C4-2B (cell line): ENCODE results near the gene KLF11.

Experiments used
- H3K27ac ChIP-seq: fragments of 450-650 bp; 2 replicates; pipeline ENCODE4 v1.5.1; 2017
- ZFX ChIP-seq: fragments of 450-650 bp; IDR thresholded peaks from 2 replicates; pipeline ENCODE4 v1.6.1; 2017
- TF ChIP-seq, protein P1 (sequence below): fragments of 450-650 bp; conservative IDR thresholded peaks from 2 replicates; pipeline ENCODE4 v1.5.1; 2017; ENCODE audit warnings: mild to moderate bottlenecking

The KLF11 gene

DNA sequence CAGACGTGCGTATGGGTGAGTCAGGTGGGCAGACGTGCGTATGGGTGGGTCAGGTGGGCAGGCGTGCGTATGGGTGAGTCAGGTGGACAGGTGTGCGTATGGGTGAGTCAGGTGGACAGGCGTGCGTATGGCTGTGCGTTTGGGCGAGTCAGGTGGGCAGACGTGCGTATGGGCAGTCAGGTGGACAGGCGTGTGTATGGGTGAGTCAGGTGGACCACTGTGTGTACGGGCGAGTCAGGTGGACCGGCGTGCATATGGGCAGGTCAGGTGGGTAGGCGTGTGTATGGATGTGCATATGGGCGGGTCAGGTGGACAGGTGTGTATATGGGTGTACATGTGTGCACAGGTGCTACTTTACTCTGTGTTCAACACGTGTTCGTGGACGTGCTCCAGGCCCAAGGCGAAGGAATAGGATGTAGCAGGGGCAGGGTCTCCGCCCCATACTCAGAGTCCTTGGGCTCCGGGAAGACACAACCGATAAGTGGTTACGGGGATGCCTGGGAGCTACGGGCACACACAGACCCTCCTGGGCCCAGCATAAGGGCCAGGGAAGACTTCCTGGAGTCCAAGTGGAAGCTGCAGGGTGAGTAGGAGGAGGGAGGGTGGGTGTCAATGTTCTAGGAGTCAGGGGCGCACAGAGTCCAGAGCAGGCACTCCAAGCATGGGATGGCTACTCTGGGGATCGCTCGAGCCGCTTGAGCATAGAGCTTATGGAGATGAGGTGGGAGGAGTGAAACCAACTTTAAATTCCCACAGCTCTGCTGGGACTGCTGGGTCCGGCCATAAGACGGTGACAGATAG lies 27.1 kb upstream of the KLF11 start:
- TF ChIP-seq ZFX, result no peak
- TF ChIP-seq, protein P1, sequence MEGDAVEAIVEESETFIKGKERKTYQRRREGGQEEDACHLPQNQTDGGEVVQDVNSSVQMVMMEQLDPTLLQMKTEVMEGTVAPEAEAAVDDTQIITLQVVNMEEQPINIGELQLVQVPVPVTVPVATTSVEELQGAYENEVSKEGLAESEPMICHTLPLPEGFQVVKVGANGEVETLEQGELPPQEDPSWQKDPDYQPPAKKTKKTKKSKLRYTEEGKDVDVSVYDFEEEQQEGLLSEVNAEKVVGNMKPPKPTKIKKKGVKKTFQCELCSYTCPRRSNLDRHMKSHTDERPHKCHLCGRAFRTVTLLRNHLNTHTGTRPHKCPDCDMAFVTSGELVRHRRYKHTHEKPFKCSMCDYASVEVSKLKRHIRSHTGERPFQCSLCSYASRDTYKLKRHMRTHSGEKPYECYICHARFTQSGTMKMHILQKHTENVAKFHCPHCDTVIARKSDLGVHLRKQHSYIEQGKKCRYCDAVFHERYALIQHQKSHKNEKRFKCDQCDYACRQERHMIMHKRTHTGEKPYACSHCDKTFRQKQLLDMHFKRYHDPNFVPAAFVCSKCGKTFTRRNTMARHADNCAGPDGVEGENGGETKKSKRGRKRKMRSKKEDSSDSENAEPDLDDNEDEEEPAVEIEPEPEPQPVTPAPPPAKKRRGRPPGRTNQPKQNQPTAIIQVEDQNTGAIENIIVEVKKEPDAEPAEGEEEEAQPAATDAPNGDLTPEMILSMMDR, result no peak
- H3K27ac ChIP-seq, result no peak overlapping the region

DNA sequence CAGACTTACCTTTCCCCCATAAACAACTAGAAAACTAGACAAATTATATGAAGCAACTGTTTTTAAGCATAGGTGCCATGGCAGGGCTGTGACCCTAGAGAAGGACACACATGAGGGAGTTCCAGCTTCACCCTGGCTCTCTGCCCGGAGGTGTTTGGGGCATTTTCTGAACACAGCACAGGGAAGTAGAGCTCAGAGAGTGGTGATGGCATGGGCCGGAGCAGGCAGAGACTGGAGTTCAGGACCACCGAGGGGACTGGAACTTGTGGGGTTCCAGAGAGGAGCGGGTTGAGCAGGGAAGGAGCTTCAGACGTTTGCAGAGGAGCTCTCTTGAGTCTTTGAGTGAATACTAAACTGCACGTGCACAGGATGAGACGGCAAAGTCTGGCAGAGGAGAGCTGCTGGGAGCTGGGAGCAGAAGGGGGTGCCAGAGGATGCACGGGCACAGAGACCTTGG lies 26.5 kb upstream of the KLF11 start:
- TF ChIP-seq, protein P1, result no peak
- no peak for TF ChIP-seq ZFX
- H3K27ac ChIP-seq, result no peak overlapping the region

DNA sequence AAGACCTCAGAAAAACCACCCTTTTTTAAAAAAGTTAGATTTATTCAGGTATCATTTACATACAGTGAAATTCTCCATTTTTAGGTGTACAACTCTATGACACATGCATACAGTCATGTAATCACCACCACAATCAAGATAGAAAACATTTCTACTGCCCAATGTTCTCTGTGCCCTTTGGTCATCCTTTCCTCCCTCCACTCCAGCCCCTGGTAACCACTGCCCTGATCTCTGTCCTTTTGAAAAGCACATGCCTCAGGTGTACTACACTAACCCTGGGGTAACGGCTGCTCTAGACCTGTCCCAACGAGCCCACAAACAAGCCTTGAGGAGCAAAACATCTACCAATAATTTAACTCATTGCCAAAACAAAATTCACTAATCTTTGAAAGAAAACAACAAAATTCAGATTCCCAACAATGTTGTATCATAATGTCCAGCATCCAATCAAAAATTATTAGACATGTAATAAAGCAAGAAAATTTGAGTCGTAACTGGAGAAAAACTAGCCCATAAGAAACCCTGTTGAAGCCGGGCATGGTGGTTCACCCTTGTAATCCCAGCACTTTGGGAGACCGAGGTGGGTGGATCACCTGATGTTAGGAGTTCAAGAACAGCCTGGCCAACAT lies 25.9 kb upstream of the KLF11 start:
- H3K27ac ChIP-seq, result no peak overlapping the region
- TF ChIP-seq ZFX, result no peak
- TF ChIP-seq, protein P1, result no peak

DNA sequence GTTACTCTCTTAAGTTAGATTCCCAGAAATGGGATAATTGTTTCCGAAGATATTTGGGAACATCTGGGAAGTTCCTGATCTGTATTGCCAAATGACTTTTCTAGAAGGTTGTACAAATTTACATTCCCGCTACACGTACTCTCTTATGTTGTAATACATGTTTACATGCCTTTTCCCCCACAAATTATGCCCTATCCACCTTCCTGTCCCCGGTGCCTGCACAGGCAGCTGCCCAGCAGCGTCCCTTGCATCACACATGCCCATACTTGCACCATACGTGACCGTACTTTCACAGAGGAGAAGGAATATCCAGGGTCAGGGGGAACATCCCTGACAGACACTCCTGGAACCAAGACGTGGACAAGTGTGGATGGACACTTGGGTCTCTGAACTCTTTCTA lies 24.2 kb upstream of the KLF11 start:
- TF ChIP-seq ZFX, result no peak
- TF ChIP-seq, protein P1, result no peak
- no peak overlapping the region for H3K27ac ChIP-seq

DNA sequence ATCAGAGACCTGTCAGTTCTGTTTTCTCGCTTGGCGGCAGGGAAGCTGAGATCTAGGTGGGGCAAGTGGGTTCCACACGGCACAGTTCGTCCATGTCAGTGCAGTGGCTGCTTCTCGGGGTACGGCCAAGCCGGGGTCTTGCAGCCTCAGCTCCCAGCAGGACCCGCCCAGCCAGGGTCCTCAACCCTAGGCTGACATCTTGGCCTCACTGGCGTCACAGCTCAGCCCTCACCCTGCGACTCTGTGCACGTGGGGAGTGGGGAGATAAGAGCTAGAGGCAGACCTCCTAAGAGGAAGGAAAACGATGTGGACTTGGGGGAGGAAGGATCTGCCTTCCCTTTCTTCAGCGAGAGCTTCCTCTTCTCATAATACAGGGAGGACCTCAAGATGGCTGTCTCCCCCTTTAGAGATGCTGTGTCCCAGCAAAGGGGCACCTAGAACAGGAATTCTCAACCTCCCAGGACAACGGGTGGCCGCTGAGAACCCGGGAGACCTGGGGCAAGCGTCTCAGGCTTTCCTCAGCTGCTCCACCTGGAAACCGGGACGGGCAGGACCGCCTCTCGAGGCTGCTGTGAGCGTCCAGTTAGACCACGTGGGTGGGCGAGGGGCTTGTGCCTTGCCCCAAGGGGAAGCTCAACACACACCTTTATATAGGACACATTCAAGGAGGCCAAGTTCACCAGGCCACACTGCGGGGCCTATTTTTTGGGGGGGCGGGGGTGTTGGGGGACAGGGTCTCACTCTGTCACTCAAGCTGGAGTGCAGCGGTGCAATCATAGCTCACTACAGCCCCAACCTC lies 23.5 kb upstream of the KLF11 start:
- no peak for TF ChIP-seq ZFX
- TF ChIP-seq, protein P1, result no peak
- no peak overlapping the region for H3K27ac ChIP-seq

DNA sequence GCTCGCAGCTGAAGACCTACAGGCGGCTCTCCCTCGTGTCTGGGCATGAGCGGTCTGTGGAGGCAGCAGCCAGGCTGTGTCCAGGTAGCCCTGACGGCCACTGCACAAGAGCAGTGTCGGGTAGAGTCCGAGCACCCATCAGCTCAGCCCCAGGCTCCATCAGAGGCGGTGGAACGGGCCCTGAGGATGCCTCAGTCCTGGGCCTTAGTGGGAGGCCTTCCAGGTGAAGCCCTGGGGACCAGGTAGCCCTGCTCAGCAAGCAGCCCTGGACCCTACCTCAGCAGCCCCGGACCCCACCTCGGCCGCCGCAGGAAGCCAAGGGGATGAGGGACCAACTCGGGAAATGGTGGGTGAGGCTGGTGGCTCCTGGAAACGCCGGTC lies 21.3 kb upstream of the KLF11 start:
- H3K27ac ChIP-seq, result no peak overlapping the region
- TF ChIP-seq ZFX, result no peak
- TF ChIP-seq, protein P1, result no peak

DNA sequence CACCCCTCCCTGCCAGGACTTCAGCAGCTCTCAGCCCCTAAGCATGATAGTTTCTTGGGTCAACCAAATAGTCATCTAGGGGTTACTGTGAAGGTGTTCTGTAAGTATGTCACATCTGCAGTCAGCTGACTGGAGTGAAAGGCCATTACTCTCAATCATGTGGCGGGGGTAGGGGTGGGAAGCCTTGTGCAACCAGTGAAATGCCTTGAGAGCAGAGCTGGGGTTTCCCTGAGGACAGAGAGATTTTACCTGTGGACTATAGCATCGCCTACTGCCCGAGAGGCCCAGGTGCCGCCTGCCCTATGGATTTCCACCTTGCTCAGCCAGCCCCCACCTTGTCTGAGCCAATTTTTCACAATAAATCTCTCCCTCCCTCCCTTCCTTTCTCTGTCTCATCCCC lies 20.9 kb upstream of the KLF11 start:
- TF ChIP-seq ZFX, result no peak
- TF ChIP-seq, protein P1, result no peak
- no peak overlapping the region for H3K27ac ChIP-seq
